HepG2 (cell line): Measurements from ENCODE around the gene RBFOX1. TPM values are rescaled to one million over a fixed set of nuclear protein-coding genes. Genes with fewer than 3 reads are reported as not detected.

Experiments used
- ATAC-seq: fragments of 200-7000 bp; cut with Tn5 transposase; 3 replicates; pipeline ENCODE4 v1.9.1; 2020; ENCODE audit warnings: mild to moderate bottlenecking, moderate library complexity
- BruUV-seq: library from RNA; stranded (reverse); fragments of 400-500 nt; replicated peaks from 2 replicates; lab custom pipeline; 2021; lab: Mats Ljungman, UMichigan
- CTCF ChIA-PET: fragments of 300-600 bp; formaldehyde crosslinking; extraction: SDS; loops from one replicate; lab custom pipeline; 2021; ENCODE audit warnings: low total read pairs, inconsistent platforms, low intra/inter-chr PET ratio; lab: Yijun Ruan, JAX
- POLR2A ChIA-PET: fragments of 350-600 bp; sonication (Branson Sonifier 250); formaldehyde crosslinking; loops from one replicate; lab custom pipeline; 2020; ENCODE audit warnings: antibody characterized with exemption, inconsistent platforms; lab: Yijun Ruan, JAX
- DNase-seq: peaks from one replicate; pipeline ENCODE4 v3.0.0-alpha.2; 2015; ENCODE audit warnings: low spot score
- FAIRE-seq: peaks from 3 replicates; lab custom pipeline; 2011; peaks lifted over from hg19 to GRCh38; lab: Jason Lieb, UNC
- H2AFZ ChIP-seq: one replicate; pipeline ENCODE4 v1.6.1; 2011; ENCODE audit warnings: low read length, inconsistent platforms
- H3K27ac ChIP-seq: fragments of 300-600 bp; 3 replicates; pipeline ENCODE4 v1.8.0; 2011; ENCODE audit warnings: mixed run types, mild to moderate bottlenecking, mixed read lengths, low read length, inconsistent platforms; ENCODE audit not compliant: insufficient read depth; ENCODE audit errors: extremely low read length
- H3K27me3 ChIP-seq, 2 experiments: fragments of 200-600 bp in 1 of 2; 2 replicates in 1 of 2; 3 replicates in 1 of 2; pipeline versions ENCODE4 v1.6.0 to v1.8.0; 2011; ENCODE audit warnings: low read length in 2 of 2, mild to moderate bottlenecking in 2 of 2, moderate library complexity in 2 of 2, inconsistent platforms in 1 of 2; ENCODE audit not compliant: insufficient read depth in 2 of 2, control insufficient read depth in 1 of 2
- H3K36me3 ChIP-seq, 2 experiments: fragments of 200-600 bp in 1 of 2; replicated peaks in 1 of 2; 2 replicates in 1 of 2; 3 replicates in 1 of 2; pipeline versions ENCODE4 v1.5.1 to v1.8.0; 2011; ENCODE audit warnings: low read length in 2 of 2, inconsistent platforms in 1 of 2; ENCODE audit not compliant: insufficient read depth in 2 of 2, control insufficient read depth in 1 of 2
- H3K4me1 ChIP-seq: 2 replicates; pipeline ENCODE4 v1.5.1; 2012; ENCODE audit warnings: low read length, inconsistent platforms; ENCODE audit not compliant: insufficient read depth
- H3K4me2 ChIP-seq: 2 replicates; pipeline ENCODE4 v1.6.0; 2011; ENCODE audit warnings: low read depth, low read length, inconsistent platforms
- H3K4me3 ChIP-seq, 3 experiments: fragments of 200-600 bp in 1 of 3; sonication (generic), shearing (Covaris generic) in 1 of 3; replicated peaks in 1 of 3; 2 replicates each; pipeline ENCODE4 v1.5.1; 2011 to 2016; ENCODE audit warnings: low read length in 3 of 3, inconsistent platforms in 2 of 3, low read depth in 2 of 3, mild to moderate bottlenecking in 2 of 3, control low read depth in 1 of 3, mixed read lengths in 1 of 3; ENCODE audit not compliant: insufficient read depth in 1 of 3
- H3K79me2 ChIP-seq: one replicate; pipeline ENCODE4 v1.6.1; 2011; ENCODE audit warnings: low read length, inconsistent platforms; ENCODE audit not compliant: insufficient read depth
- H3K9ac ChIP-seq: 2 replicates; pipeline ENCODE4 v1.6.0; 2011; ENCODE audit warnings: mild to moderate bottlenecking, low read depth, low read length, inconsistent platforms; ENCODE audit not compliant: insufficient read depth
- H3K9me3 ChIP-seq: 2 replicates; pipeline ENCODE4 v1.5.1; 2012; ENCODE audit warnings: mild to moderate bottlenecking, low read length
- H4K20me1 ChIP-seq: 2 replicates; pipeline ENCODE4 v1.6.0; 2011; ENCODE audit warnings: inconsistent platforms, mild to moderate bottlenecking, low read length, moderate library complexity; ENCODE audit not compliant: insufficient read depth
- CCAR2 ChIP-seq: fragments of 200-400 bp; formaldehyde crosslinking; optimal IDR thresholded peaks from 2 replicates; pipeline ENCODE3; 2018; ENCODE audit warnings: low read depth, mild to moderate bottlenecking, low read length, moderate library complexity
- DMTF1 ChIP-seq: sonication (generic); formaldehyde crosslinking; IDR thresholded peaks from 2 replicates; pipeline ENCODE4 v1.4.0; 2020; ENCODE audit warnings: mild to moderate bottlenecking, missing genetic modification reagents
- HNRNPK ChIP-seq: fragments of 200-400 bp; formaldehyde crosslinking; IDR thresholded peaks from 2 replicates; pipeline ENCODE4 v1.6.1; 2018; ENCODE audit warnings: low read length, low read depth, moderate library complexity, mild to moderate bottlenecking; ENCODE audit not compliant: poor library complexity, severe bottlenecking
- NONO ChIP-seq, 2 experiments: fragments of 450-650 bp in 1 of 2; sonication (generic) in 1 of 2; formaldehyde crosslinking in 1 of 2; IDR thresholded peaks in 1 of 2; conservative IDR thresholded peaks in 1 of 2; 2 replicates each; pipeline versions ENCODE4 v1.6.1 to v1.8.0; 2017 to 2022; ENCODE audit warnings: mild to moderate bottlenecking in 1 of 2, missing genetic modification reagents in 1 of 2, moderate library complexity in 1 of 2
- PAX8 ChIP-seq: sonication (generic); formaldehyde crosslinking; IDR thresholded peaks from 2 replicates; pipeline ENCODE4 v1.8.0; 2022; ENCODE audit warnings: mild to moderate bottlenecking, missing genetic modification reagents, borderline replicate concordance
- RARA ChIP-seq: IDR thresholded peaks from 2 replicates; pipeline ENCODE4 v1.6.1; 2016; ENCODE audit warnings: missing genetic modification reagents, missing compliant biosample characterization
- ZBTB21 ChIP-seq: sonication (generic); formaldehyde crosslinking; IDR thresholded peaks from 2 replicates; pipeline ENCODE4 v1.4.0; 2020; ENCODE audit warnings: missing genetic modification reagents
- ZNF530 ChIP-seq: sonication (generic); formaldehyde crosslinking; IDR thresholded peaks from 2 replicates; pipeline ENCODE4 v1.5.0; 2020; ENCODE audit warnings: low read depth, mild to moderate bottlenecking, missing genetic modification reagents
- WGBS: methylation state at CpG from one replicate; pipeline ENCODE4 v1.1.6; 2017; ENCODE audit warnings: low lambda C conversion rate; 5-methylcytosine and 5-hydroxymethylcytosine counted together
- in situ Hi-C: cut with HindIII; loops from 2 replicates; pipeline ENCODE4 v1.10.0; 2017; ENCODE audit warnings: low pct_unique_long_range_greater_than_20kb; ENCODE audit not compliant: extremely low pct_ligation_motif_present
- intact Hi-C: fragments of 100-400 bp; cut with micrococcal nuclease; formaldehyde crosslinking; loops from one replicate; pipeline ENCODE4 v1.10.0; 2022; ENCODE audit not compliant: unreplicated experiment
- polyA plus RNA-seq, 8 experiments: library from polyadenylated mRNA; depleted of rRNA in 3 of 8; stranded (reverse) in 7 of 8; unstranded in 1 of 8; fragments of >200 nt; fragmentation: Illumina TruSeq in 4 of 8; extraction: Trizol in 4 of 8; gene quantifications; 2 replicates each; pipeline versions ENCODE4 v1.2.1 to v1.2.3, GENCODE V29; 2011 to 2016; ENCODE audit warnings: low read depth in 4 of 8, missing spikeins in 1 of 8, mixed read lengths in 1 of 8; ENCODE audit not compliant: insufficient read depth in 1 of 8
- total RNA-seq, 5 experiments: library from RNA; depleted of rRNA; stranded (reverse); fragments of >200 nt; fragmentation: Illumina TruSeq; extraction: Trizol; gene quantifications; 2 replicates each; pipeline ENCODE4 v1.2.3, GENCODE V29; 2016; ENCODE audit warnings: low read depth in 1 of 5
- TF ChIP-seq, protein P1 (sequence below): sonication (generic); IDR thresholded peaks from 2 replicates; pipeline ENCODE4 v1.6.1; 2016; ENCODE audit warnings: low read depth, borderline replicate concordance
- TF ChIP-seq, protein P2 (sequence below): sonication (generic); formaldehyde crosslinking; IDR thresholded peaks from 2 replicates; pipeline ENCODE4 v1.5.0; 2020; ENCODE audit warnings: mild to moderate bottlenecking, missing genetic modification reagents
- TF ChIP-seq, protein P3 (sequence below): sonication (generic); formaldehyde crosslinking; conservative IDR thresholded peaks from 2 replicates; pipeline ENCODE4 v1.4.0; 2020; ENCODE audit warnings: missing genetic modification reagents

RBFOX1 gene
- total and polyA plus RNA-seq, 2 of the 13 experiments (the other 11 are each of a cell fraction or from before 2014, with no cell fraction given): not detected

DNA sequence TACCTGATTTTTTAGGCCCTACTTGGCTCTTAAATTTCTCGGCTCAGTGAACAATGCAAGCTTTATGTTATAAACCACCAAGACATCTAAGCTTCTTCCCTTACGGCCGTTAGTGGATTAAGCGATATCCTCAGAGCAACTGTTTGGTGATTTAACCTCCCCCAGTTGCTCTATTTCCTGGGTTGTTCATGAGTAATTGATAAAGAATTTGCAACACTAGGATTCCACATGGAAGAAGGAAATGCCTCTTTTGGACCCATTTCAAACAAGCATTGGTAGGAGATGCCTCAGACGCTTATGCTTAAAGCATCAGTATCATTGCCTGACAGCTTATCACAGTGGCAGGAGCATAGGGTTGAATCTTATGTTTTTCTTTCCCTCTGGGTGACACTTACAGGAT is 65.3 kb downstream of the RBFOX1 start:
- Histone ChIP-seq H2AFZ (no peak overlapping the region), H3K4me3 (no peak overlapping the region), H3K27me3 (no peaks in the 10 kb centered on the region), H3K36me3 (no peaks in the 10 kb centered on the region), H4K20me1 (no peaks in the 10 kb centered on the region), H3K79me2 (no peaks in the 10 kb centered on the region), H3K4me1 (no peaks in the 10 kb centered on the region), H3K9me3 (no peaks in the 10 kb centered on the region; the same call in 1 of the 2 replicates), H3K27ac (no peak overlapping the region), H3K4me2 (no peak overlapping the region), H3K9ac (no peak overlapping the region)
- intact Hi-C loops (no loop called here), in situ Hi-C loops (no loop called here)
- ATAC-seq (no peak), DNase-seq (no peak), FAIRE-seq (no peak)
- CTCF ChIA-PET: no interaction called here
- 48% methylated on average over 5 of the region's 5 CpGs for WGBS
- TF ChIP-seq, protein P1, sequence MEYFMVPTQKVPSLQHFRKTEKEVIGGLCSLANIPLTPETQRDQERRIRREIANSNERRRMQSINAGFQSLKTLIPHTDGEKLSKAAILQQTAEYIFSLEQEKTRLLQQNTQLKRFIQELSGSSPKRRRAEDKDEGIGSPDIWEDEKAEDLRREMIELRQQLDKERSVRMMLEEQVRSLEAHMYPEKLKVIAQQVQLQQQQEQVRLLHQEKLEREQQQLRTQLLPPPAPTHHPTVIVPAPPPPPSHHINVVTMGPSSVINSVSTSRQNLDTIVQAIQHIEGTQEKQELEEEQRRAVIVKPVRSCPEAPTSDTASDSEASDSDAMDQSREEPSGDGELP: no peak
- TF ChIP-seq RARA: no peak
- POLR2A ChIA-PET: no interaction called here
- no TSS peak for BruUV-seq

DNA sequence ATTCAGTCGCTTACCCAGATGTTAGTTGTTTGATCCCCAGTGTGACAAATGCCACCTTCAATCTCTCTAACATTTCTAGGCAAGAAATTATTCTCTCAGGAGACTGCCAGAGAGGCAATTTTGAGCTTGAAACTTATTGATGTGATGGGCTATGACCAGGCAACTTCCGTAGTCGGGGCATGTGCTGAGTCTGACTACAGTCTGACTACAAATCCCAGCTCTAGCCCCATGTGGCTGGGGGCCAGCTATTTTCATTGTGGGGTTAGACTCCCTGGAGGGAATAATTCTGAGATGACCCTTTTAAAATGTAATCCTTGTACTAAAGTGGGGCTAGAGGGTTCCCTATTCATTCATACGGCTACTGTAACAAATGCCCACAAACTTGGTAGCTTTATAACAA is 65.9 kb downstream of the RBFOX1 start:
- Histone ChIP-seq H3K9me3 (no peaks in the 10 kb centered on the region), H3K4me2 (no peak overlapping the region), H3K36me3 (no peaks in the 10 kb centered on the region), H3K79me2 (no peaks in the 10 kb centered on the region), H3K27me3 (no peaks in the 10 kb centered on the region), H3K4me3 (no peak overlapping the region), H3K9ac (no peak overlapping the region), H3K4me1 (no peaks in the 10 kb centered on the region), H3K27ac (no peak overlapping the region), H4K20me1 (no peaks in the 10 kb centered on the region), H2AFZ (no peak overlapping the region)
- FAIRE-seq (no peak), ATAC-seq (no peak), DNase-seq (no peak)
- BruUV-seq: no TSS peak
- in situ Hi-C loops: no loop called here
- intact Hi-C loops: no loop called here
- ChIA-PET POLR2A (no interaction called here), CTCF (no interaction called here)
- WGBS: 3% methylated on average over 4 of the region's 4 CpGs
- TF ChIP-seq HNRNPK: no peak
- no peak for TF ChIP-seq DMTF1 (CRISPR knock-in tag)
- no peak for TF ChIP-seq PAX8 (CRISPR knock-in tag)
- TF ChIP-seq, protein P2, sequence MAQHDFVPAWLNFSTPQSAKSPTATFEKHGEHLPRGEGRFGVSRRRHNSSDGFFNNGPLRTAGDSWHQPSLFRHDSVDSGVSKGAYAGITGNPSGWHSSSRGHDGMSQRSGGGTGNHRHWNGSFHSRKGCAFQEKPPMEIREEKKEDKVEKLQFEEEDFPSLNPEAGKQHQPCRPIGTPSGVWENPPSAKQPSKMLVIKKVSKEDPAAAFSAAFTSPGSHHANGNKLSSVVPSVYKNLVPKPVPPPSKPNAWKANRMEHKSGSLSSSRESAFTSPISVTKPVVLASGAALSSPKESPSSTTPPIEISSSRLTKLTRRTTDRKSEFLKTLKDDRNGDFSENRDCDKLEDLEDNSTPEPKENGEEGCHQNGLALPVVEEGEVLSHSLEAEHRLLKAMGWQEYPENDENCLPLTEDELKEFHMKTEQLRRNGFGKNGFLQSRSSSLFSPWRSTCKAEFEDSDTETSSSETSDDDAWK (CRISPR knock-in tag): no peak
- TF ChIP-seq ZBTB21 (CRISPR knock-in tag): no peak
- no peak for TF ChIP-seq CCAR2
- TF ChIP-seq, protein P3, sequence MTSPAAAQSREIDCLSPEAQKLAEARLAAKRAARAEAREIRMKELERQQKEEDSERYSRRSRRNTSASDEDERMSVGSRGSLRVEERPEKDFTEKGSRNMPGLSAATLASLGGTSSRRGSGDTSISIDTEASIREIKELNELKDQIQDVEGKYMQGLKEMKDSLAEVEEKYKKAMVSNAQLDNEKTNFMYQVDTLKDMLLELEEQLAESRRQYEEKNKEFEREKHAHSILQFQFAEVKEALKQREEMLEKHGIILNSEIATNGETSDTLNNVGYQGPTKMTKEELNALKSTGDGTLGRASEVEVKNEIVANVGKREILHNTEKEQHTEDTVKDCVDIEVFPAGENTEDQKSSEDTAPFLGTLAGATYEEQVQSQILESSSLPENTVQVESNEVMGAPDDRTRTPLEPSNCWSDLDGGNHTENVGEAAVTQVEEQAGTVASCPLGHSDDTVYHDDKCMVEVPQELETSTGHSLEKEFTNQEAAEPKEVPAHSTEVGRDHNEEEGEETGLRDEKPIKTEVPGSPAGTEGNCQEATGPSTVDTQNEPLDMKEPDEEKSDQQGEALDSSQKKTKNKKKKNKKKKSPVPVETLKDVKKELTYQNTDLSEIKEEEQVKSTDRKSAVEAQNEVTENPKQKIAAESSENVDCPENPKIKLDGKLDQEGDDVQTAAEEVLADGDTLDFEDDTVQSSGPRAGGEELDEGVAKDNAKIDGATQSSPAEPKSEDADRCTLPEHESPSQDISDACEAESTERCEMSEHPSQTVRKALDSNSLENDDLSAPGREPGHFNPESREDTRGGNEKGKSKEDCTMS (CRISPR knock-in tag): no peak
- no peak for TF ChIP-seq ZNF530 (CRISPR knock-in tag)
- no peak for TF ChIP-seq NONO (IDR thresholded peaks at IDR 0.05)
- no peak for TF ChIP-seq NONO (CRISPR knock-in tag; conservative IDR thresholded peaks at IDR 0.05)
